Measurements from ENCODE around the gene OR52H1. TPM values are rescaled to one million over a fixed set of nuclear protein-coding genes. Genes with fewer than 3 reads are reported as not detected.

OR52H1 gene
- total RNA-seq, 6 donors from 2014 or later: 0.24 to 0.55 TPM; not detected in 4

DNA sequence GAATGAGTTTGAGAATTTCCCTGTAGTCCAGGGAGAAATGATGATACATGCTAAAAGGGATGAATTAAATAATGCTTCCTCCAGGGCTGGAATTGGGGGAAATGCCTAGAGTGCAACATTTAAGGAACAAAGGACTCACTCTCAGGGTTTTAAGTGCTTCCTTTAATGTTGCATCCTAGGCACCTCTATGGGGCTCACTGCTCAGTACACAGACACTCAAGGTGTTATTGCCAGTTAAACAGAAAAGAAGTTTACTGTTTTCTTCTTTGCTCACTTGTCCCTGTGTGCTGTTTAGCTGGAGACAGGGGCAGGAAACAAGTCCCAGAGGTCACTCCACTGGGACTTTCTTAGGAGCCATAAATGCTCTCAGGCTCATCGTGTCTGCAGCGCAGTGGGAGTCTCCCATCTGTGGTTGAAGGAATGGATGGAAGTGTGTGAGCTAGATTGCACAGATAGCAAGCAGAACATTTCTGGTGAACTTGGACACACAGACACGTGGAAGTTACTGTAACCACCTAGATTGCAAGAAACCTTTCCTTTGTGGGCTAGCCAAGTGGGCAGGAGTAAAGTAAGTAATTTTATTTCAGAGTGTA is 8.4 kb upstream of the OR52H1 start:
- TF ChIP-seq EP300 (IDR thresholded peaks at IDR 0.05) (no peak), POLR2AphosphoS5 (IDR thresholded peaks at IDR 0.05) (no peak), CTCF (IDR thresholded peaks at IDR 0.05) (no peak), POLR2A (IDR thresholded peaks at IDR 0.05) (no peak)
- ATAC-seq (ENCODE audit: low FRiP score in 2 of 2): no peak
- no peaks in the 10 kb centered on the region for H3K36me3 ChIP-seq

DNA sequence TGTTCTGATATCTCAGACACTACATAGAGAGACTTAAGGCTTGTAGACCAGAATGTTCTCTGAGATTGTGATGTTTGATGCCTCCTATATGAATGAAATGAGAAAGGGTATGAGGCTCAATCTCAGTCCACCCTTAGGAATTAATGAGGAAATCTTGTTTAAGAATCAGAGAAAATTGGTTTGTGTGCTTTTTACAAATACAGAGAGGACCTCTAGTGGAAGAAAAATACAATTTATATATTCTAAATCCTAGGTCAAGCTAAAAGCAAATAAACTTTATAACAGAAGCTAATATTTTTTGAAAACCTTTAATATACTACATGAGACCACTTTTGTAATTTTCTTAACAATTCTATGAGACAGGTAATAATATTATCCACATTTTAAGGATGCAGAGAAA is 5.0 kb upstream of the OR52H1 start:
- ATAC-seq (ENCODE audit: low FRiP score in 2 of 2): no peak
- Histone ChIP-seq H3K9me3 (no peaks in the 10 kb centered on the region), H3K4me1 (no peaks in the 10 kb centered on the region), H3K36me3 (no peaks in the 10 kb centered on the region), H3K4me3 (no peak overlapping the region), H3K27me3 (no peaks in the 10 kb centered on the region), H3K27ac (no peak overlapping the region)
- no peak for DNase-seq
- TF ChIP-seq POLR2A (IDR thresholded peaks at IDR 0.05): no peak
- no peak for TF ChIP-seq CTCF (IDR thresholded peaks at IDR 0.05)
- TF ChIP-seq EP300 (IDR thresholded peaks at IDR 0.05): no peak
- no peak for TF ChIP-seq POLR2AphosphoS5 (IDR thresholded peaks at IDR 0.05)

More for the DNA sequence above, 8.4 kb upstream of the OR52H1 start:
- H3K4me3 ChIP-seq: no peak overlapping the region
- DNase-seq: no peak
- H3K27ac ChIP-seq: no peak overlapping the region
- no peaks in the 10 kb centered on the region for H3K9me3 ChIP-seq
- 74 to 79% methylated on average over 3 of the region's 3 CpGs for WGBS, 2 donors
- H3K27me3 ChIP-seq: no peaks in the 10 kb centered on the region
- no peaks in the 10 kb centered on the region for H3K4me1 ChIP-seq

- ATAC-seq (ENCODE audit: low FRiP score in 2 of 2) (no peak), DNase-seq (no peak)
These were observed 2.2 kb upstream of the OR52H1 start for GRCh38 chr11:5550440-5551095.

DNA sequence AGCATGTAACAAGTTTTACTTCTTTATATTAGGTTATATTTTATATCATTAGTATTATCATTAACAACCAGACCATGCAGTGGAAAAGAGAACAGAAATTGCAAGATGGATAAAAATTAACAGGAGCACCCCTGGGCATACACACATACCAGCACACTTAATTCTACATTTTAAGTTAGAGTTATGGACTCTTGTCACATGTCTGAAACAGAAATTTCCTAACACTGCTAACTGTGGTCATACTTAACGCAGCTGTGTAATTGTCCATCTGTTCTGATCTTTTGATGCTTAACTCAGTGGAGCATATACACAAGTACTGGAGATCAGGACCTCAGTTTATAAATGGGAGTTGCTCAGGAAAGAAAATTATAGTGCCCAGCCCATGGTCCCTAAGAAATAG is 358 bp downstream of the OR52H1 start:
- ATAC-seq (ENCODE audit: low FRiP score in 2 of 2) (no peak), DNase-seq (no peak)
- no peak for TF ChIP-seq POLR2AphosphoS5 (IDR thresholded peaks at IDR 0.05)
- TF ChIP-seq EP300 (IDR thresholded peaks at IDR 0.05): no peak
- no peak for TF ChIP-seq CTCF (IDR thresholded peaks at IDR 0.05)
- TF ChIP-seq POLR2A (IDR thresholded peaks at IDR 0.05): no peak
- H3K4me3 ChIP-seq: no peak overlapping the region
- H3K36me3 ChIP-seq: no peaks in the 10 kb centered on the region
- H3K27me3 ChIP-seq: no peaks in the 10 kb centered on the region
- no peak overlapping the region for H3K27ac ChIP-seq
- H3K9me3 ChIP-seq: no peaks in the 10 kb centered on the region
- no peaks in the 10 kb centered on the region for H3K4me1 ChIP-seq
- 89 to 90% methylated on average over 1 of the region's 1 CpG for WGBS, 2 donors

More at GRCh38 chr11:5550440-5551095, 2.2 kb upstream of the OR52H1 start:
- TF ChIP-seq POLR2AphosphoS5 (IDR thresholded peaks at IDR 0.05) (no peak), EP300 (IDR thresholded peaks at IDR 0.05) (no peak), CTCF (IDR thresholded peaks at IDR 0.05) (no peak), POLR2A (IDR thresholded peaks at IDR 0.05) (no peak)
- no peaks in the 10 kb centered on the region for H3K27me3 ChIP-seq
- no peak overlapping the region for H3K4me3 ChIP-seq
- WGBS, 2 donors: 66 to 86% methylated on average over 5 of the region's 5 CpGs
- H3K9me3 ChIP-seq: no peaks in the 10 kb centered on the region
- no peaks in the 10 kb centered on the region for H3K36me3 ChIP-seq
- no peaks in the 10 kb centered on the region for H3K4me1 ChIP-seq
- H3K27ac ChIP-seq: no peak overlapping the region

DNA sequence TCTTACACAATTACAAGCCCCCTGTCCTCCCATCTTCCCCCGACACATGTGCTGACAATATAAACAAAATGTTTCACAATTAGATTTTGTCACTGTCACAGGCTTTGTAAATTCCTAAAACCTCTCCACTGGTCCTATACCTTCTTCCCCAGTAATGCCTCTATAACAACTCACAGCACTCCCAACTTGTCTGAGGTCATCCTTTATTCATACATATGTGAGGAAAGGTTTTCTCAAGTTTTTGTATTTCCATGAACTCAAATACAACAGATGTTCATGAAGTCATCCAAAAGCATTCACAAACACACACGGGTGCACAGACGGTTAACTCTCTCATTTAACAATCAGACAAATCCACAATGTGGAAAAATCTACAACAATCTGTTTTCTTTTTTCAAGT is 1.9 kb downstream of the OR52H1 start:
- H3K4me1 ChIP-seq: no peaks in the 10 kb centered on the region
- 87 to 93% methylated on average over 3 of the region's 3 CpGs for WGBS, 2 donors
- no peaks in the 10 kb centered on the region for H3K9me3 ChIP-seq
- no peak for ATAC-seq (ENCODE audit: low FRiP score in 2 of 2)
- DNase-seq: no peak
- TF ChIP-seq EP300 (IDR thresholded peaks at IDR 0.05): no peak
- TF ChIP-seq POLR2A (IDR thresholded peaks at IDR 0.05): no peak
- TF ChIP-seq CTCF (IDR thresholded peaks at IDR 0.05): no peak
- no peaks in the 10 kb centered on the region for H3K36me3 ChIP-seq
- no peak overlapping the region for H3K27ac ChIP-seq
- no peaks in the 10 kb centered on the region for H3K27me3 ChIP-seq
- no peak overlapping the region for H3K4me3 ChIP-seq
